Esophagus muscularis mucosa (tissue), 3 donors: Measurements from ENCODE around the gene IGFN1.
A peak's percentile ranks its signal among the peaks of the same experiment; 100 is the strongest.

Source experiments
- CTCF ChIP-seq, 3 experiments: fragments of 200-600 bp in 2 of 3; fragments of 450-650 bp in 1 of 3; sonication (generic) in 2 of 3; IDR thresholded peaks; one replicate each; pipeline ENCODE4 v1.5.1; 2017 to 2019; ENCODE audit warnings: antibody characterized with exemption in 3 of 3, mild to moderate bottlenecking in 2 of 3, moderate library complexity in 1 of 3
- POLR2A ChIP-seq: fragments of 450-650 bp; IDR thresholded peaks from one replicate; pipeline ENCODE4 v1.6.1; 2017; ENCODE audit warnings: antibody characterized with exemption, moderate library complexity, mild to moderate bottlenecking, low read depth
- POLR2AphosphoS5 ChIP-seq, 2 donors: sonication (generic); formaldehyde crosslinking; IDR thresholded peaks; one replicate each; pipeline ENCODE4 v1.6.1; 2017; ENCODE audit warnings: antibody characterized with exemption in 2 of 2

DNA sequence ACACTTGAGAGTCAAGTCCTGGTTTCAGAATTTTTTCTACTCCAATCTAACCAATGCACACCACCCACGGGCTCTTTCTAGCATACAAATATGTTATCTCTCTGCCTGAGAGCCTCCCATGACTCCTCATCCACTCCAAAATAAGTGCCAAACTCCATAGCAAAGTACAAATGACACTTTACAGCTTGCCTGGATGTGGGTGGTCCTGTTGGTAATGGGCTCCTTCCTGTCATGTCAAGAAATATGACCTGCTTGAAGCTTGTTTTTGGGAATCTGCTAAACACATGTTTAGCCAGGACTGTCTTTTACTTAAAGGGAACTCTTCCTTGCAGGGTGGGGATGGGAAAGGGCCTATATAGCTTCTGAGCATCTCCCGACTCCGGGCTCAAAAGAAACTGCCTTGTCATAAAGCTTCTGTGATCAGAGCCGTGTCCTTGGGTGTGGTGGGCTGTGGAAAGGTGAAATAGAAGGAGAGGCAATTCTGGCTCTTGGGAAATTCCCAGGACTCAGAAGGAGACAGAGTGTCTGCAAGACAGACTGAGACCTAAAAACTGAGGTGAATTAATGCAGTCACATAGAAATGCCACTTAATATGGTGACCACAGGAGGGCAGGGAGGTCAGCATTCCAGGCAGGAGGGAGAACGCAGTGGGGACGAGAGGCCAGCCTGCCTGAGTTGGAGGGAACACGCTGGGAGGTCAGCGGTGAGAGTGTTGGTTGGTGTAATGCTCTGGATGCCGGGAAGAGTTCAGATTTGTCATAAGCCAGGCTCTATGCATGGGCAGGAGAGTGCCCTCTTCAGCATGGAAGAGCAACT lies 6.1 kb upstream of the IGFN1 start:
- peak; percentile 16 to 59 (median 40) for TF ChIP-seq CTCF (IDR thresholded peaks at IDR 0.05)
- no peak for TF ChIP-seq POLR2A
- no peak for TF ChIP-seq POLR2AphosphoS5 (IDR thresholded peaks at IDR 0.05)
